Panc1 (cell line): ENCODE measurements around the gene WDR20. TPM values are rescaled to one million over a fixed set of nuclear protein-coding genes. Genes with fewer than 3 reads are reported as not detected.

ENCODE experiments used
- ATAC-seq: fragments of 200-7000 bp; cut with Tn5 transposase; 2 replicates; pipeline ENCODE4 v1.9.1; 2020; ENCODE audit warnings: mild to moderate bottlenecking, moderate library complexity
- BruUV-seq: library from RNA; stranded (reverse); fragments of 400-500 nt; replicated peaks from 2 replicates; lab custom pipeline; 2021; lab: Mats Ljungman, UMichigan
- CTCF ChIA-PET: fragments of 300-600 bp; sonication (Branson Sonifier 250); formaldehyde crosslinking; loops from one replicate; lab custom pipeline; 2022; ENCODE audit warnings: antibody characterized with exemption; lab: Charles Lee
- POLR2A ChIA-PET: fragments of 300-600 bp; sonication (Branson Sonifier 250); formaldehyde crosslinking; loops from one replicate; lab custom pipeline; 2022; ENCODE audit warnings: antibody characterized with exemption; lab: Charles Lee
- DNase-seq: peaks from one replicate; pipeline ENCODE4 v3.0.0-alpha.2; 2010; ENCODE audit warnings: low read depth, low spot score
- H3K27ac ChIP-seq: 2 replicates; pipeline ENCODE4 v1.5.1; 2011; ENCODE audit warnings: mild to moderate bottlenecking, low read length, inconsistent platforms
- H3K27me3 ChIP-seq: fragments of 200-500 bp; sonication (Bioruptor generic); 2 replicates; pipeline ENCODE4 v1.6.0; 2014; ENCODE audit warnings: low read length, inconsistent platforms; ENCODE audit not compliant: control insufficient read depth, insufficient read depth
- H3K36me3 ChIP-seq: fragments of 200-500 bp; sonication (Bioruptor generic); 2 replicates; pipeline ENCODE4 v1.5.1; 2014; ENCODE audit warnings: inconsistent platforms, mild to moderate bottlenecking, low read length, moderate library complexity; ENCODE audit not compliant: control insufficient read depth, insufficient read depth
- H3K4me1 ChIP-seq: 2 replicates; pipeline ENCODE4 v1.5.1; 2011; ENCODE audit warnings: inconsistent platforms, mild to moderate bottlenecking, low read length, moderate library complexity; ENCODE audit not compliant: control insufficient read depth, insufficient read depth
- H3K4me3 ChIP-seq, 2 experiments: 2 replicates each; pipeline ENCODE4 v1.5.1; 2011 to 2012; ENCODE audit warnings: low read depth in 2 of 2, low read length in 2 of 2, mild to moderate bottlenecking in 2 of 2, inconsistent platforms in 1 of 2, moderate library complexity in 1 of 2
- H3K9me3 ChIP-seq: fragments of 200-500 bp; sonication (Bioruptor generic); 2 replicates; pipeline ENCODE4 v1.5.1; 2014; ENCODE audit warnings: low read depth, mild to moderate bottlenecking, inconsistent platforms, low read length, moderate library complexity; ENCODE audit not compliant: control insufficient read depth, insufficient read depth
- CTCF ChIP-seq: fragments of 450-650 bp; IDR thresholded peaks from 2 replicates; pipeline ENCODE4 v1.5.1; 2017; ENCODE audit warnings: mild to moderate bottlenecking
- POLR2AphosphoS5 ChIP-seq: IDR thresholded peaks from 2 replicates; pipeline ENCODE4 v1.6.1; 2012; ENCODE audit warnings: mild to moderate bottlenecking, low read depth, low read length, moderate library complexity
- REST ChIP-seq, 2 experiments: IDR thresholded peaks; 2 replicates each; pipeline ENCODE4 v1.6.1; 2011 to 2012; ENCODE audit warnings: low read depth in 2 of 2, control low read depth in 1 of 2, low read length in 1 of 2, mild to moderate bottlenecking in 1 of 2, moderate library complexity in 1 of 2; ENCODE audit not compliant: insufficient read depth in 1 of 2
- SIN3A ChIP-seq: IDR thresholded peaks from 2 replicates; pipeline ENCODE4 v1.6.1; 2012; ENCODE audit warnings: low read depth, mild to moderate bottlenecking, low read length, moderate library complexity, borderline replicate concordance; ENCODE audit not compliant: insufficient read depth
- TCF7L2 ChIP-seq: IDR thresholded peaks from 2 replicates; pipeline ENCODE4 v1.6.1; 2011; ENCODE audit warnings: mild to moderate bottlenecking, low read depth, low read length, inconsistent platforms
- in situ Hi-C: cut with HindIII; loops from 2 replicates; pipeline ENCODE4 v1.10.0; 2016; ENCODE audit warnings: low sequenced_read_pairs, low pct_unique_long_range_greater_than_20kb
- intact Hi-C: fragments of 100-400 bp; cut with micrococcal nuclease; formaldehyde crosslinking; loops from one replicate; pipeline ENCODE4 v1.10.0; 2022; ENCODE audit not compliant: unreplicated experiment
- total RNA-seq: library from RNA; stranded (reverse); gene quantifications from one replicate; pipeline ENCODE4 v1.2.1, GENCODE V29; 2021; ENCODE audit not compliant: unreplicated experiment

Gene WDR20
- total RNA-seq, 1 experiment from 2014 or later, result 20.2 TPM

GRCh38 chr14:102157346-102157745 lies 17.6 kb downstream of the WDR20 start:
- ATAC-seq, result no peak
- intact Hi-C loops, result no loop called here
- TF ChIP-seq CTCF, result no peak
- no peak for TF ChIP-seq REST (IDR thresholded peaks at IDR 0.05; ENCODE audit: insufficient read depth in 1 of 2, low read depth in 2 of 2, low read length in 1 of 2)
- TF ChIP-seq SIN3A, result no peak
- no peak for TF ChIP-seq TCF7L2
- no peak for TF ChIP-seq POLR2AphosphoS5
- CTCF ChIA-PET, result no interaction called here
- no peak overlapping the region for H3K4me3 ChIP-seq
- POLR2A ChIA-PET, result no interaction called here
- H3K9me3 ChIP-seq, result no peaks in the 10 kb centered on the region
- H3K27ac ChIP-seq, result no peak overlapping the region
- in situ Hi-C loops, result no loop called here
- peaks cover 3% of the 10 kb centered on the region; the same call in 1 of the 2 replicates for H3K4me1 ChIP-seq
- DNase-seq, result no peak
- BruUV-seq, result no TSS peak
- H3K27me3 ChIP-seq, result no peaks in the 10 kb centered on the region
- no peaks in the 10 kb centered on the region for H3K36me3 ChIP-seq

GRCh38 chr14:102158797-102159196 lies 19.1 kb downstream of the WDR20 start:
- Histone ChIP-seq H3K4me3 (no peak overlapping the region), H3K27me3 (no peaks in the 10 kb centered on the region), H3K27ac (no peak overlapping the region), H3K4me1 (peaks cover 3% of the 10 kb centered on the region; the same call in 1 of the 2 replicates), H3K9me3 (no peaks in the 10 kb centered on the region), H3K36me3 (no peaks in the 10 kb centered on the region)
- no TSS peak for BruUV-seq
- ChIA-PET CTCF (no interaction called here), POLR2A (interaction anchor here (0.5 to 0.7 kb wide), 2 partner anchors 15 to 18 kb away, joined by 3 read pairs; no protein-coding TSS in a partner anchor)
- intact Hi-C loops (no loop called here), in situ Hi-C loops (no loop called here)
- TF ChIP-seq REST (IDR thresholded peaks at IDR 0.05; ENCODE audit: insufficient read depth in 1 of 2, low read depth in 2 of 2, low read length in 1 of 2) (no peak), SIN3A (no peak), POLR2AphosphoS5 (no peak), CTCF (no peak), TCF7L2 (no peak)
- DNase-seq (no peak), ATAC-seq (no peak)
